ENCODE measurements around the gene ORC4. TPM values are rescaled to one million over a fixed set of nuclear protein-coding genes. Genes with fewer than 3 reads are reported as not detected.

The ORC4 gene
- polyA plus RNA-seq, 3 donors = 30.2 to 34.0 (median 33.1) TPM

DNA sequence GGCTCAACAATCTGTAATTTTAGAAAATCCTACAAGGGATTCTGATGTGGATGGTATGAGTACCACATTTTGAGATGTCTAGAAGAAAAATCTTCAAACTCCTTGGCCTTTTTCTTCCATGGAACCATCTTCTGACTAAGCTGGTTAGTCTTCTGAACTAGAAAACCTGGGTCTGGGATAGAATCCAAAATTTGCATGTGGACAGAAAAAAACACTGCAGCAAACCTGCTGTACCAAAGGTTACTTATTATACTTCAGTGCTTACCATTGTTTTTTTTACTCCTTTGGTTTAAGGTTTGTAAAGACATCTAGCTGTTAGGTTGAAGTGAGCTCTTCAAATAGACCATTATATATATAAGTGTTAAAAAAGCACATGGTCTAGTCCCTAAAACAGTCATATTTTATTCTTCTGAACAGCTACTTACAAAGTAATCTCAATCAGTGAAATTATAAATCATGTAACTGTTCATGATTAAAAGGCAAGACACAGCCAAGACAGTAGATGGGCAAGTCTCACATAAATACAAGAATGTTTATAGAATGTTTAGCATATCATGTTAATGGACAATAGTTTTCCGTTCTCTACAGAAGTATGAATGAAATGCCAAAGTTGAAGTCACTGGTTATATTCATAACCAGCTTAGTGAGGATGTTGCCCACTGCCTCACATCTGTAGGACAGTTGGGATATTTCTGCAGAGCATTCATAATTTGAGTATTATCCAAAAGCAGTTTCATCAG lies 85.5 kb downstream of the ORC4 start:
- Mint-ChIP-seq H3K27ac (no peak overlapping the region), H3K27me3 (ENCODE audit: low read depth in 3 of 3) (no peaks in the 10 kb centered on the region), H3K36me3 (peaks cover 44 to 50% of the 10 kb centered on the region in 2 donors), H3K9me3 (no peaks in the 10 kb centered on the region), H3K4me1 (no peaks in the 10 kb centered on the region), H3K4me3 (no peak overlapping the region)
- Histone ChIP-seq H3K36me3 (replicated peaks in 1 of 2; ENCODE audit: control insufficient read depth in 1 of 2, insufficient read depth in 2 of 2, low read length in 2 of 2) (peaks cover 28 to 69% of the 10 kb centered on the region in 2 donors), H2AFZ (ENCODE audit: insufficient read depth, low read depth, low read length, poor library complexity, severe bottlenecking) (no peak overlapping the region), H3K4me2 (replicated peaks; ENCODE audit: extremely low read depth, low read length, poor library complexity, severe bottlenecking) (no peak overlapping the region), H3K9me3 (replicated peaks in 1 of 2; ENCODE audit: control insufficient read depth in 1 of 2, insufficient read depth in 1 of 2, low read length in 2 of 2) (no peaks in the 10 kb centered on the region), H3K27me3 (ENCODE audit: control insufficient read depth in 2 of 2, insufficient read depth in 2 of 2, low read length in 2 of 2) (no peaks in the 10 kb centered on the region), H3K79me2 (ENCODE audit: insufficient read depth, low read length) (no peaks in the 10 kb centered on the region), H3K27ac (ENCODE audit: low read depth in 1 of 2, low read length in 2 of 2) (no peak overlapping the region), H4K20me1 (ENCODE audit: insufficient read depth, low read length) (no peaks in the 10 kb centered on the region), H3K9ac (ENCODE audit: insufficient read depth, low read length, poor library complexity, severe bottlenecking) (no peak overlapping the region), H3K4me3 (replicated peaks in 1 of 3; ENCODE audit: low read depth in 2 of 3, low read length in 3 of 3) (no peak overlapping the region), H3K4me1 (ENCODE audit: control insufficient read depth in 1 of 2, insufficient read depth in 2 of 2, low read length in 2 of 2) (no peaks in the 10 kb centered on the region)
- TF ChIP-seq, protein P1, sequence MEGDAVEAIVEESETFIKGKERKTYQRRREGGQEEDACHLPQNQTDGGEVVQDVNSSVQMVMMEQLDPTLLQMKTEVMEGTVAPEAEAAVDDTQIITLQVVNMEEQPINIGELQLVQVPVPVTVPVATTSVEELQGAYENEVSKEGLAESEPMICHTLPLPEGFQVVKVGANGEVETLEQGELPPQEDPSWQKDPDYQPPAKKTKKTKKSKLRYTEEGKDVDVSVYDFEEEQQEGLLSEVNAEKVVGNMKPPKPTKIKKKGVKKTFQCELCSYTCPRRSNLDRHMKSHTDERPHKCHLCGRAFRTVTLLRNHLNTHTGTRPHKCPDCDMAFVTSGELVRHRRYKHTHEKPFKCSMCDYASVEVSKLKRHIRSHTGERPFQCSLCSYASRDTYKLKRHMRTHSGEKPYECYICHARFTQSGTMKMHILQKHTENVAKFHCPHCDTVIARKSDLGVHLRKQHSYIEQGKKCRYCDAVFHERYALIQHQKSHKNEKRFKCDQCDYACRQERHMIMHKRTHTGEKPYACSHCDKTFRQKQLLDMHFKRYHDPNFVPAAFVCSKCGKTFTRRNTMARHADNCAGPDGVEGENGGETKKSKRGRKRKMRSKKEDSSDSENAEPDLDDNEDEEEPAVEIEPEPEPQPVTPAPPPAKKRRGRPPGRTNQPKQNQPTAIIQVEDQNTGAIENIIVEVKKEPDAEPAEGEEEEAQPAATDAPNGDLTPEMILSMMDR (IDR thresholded peaks at IDR 0.05) = no peak
- intact Hi-C loops (cut with micrococcal nuclease) = loop anchor here in 1 of 2 donors (10.0 kb wide), 2 partner anchors 580 to 1060 kb away; no protein-coding TSS in a partner anchor
- WGBS (ENCODE audit: insufficient coverage) = no CpG with 5 or more reads among the region's 1 CpG
- no peak for DNase-seq

DNA sequence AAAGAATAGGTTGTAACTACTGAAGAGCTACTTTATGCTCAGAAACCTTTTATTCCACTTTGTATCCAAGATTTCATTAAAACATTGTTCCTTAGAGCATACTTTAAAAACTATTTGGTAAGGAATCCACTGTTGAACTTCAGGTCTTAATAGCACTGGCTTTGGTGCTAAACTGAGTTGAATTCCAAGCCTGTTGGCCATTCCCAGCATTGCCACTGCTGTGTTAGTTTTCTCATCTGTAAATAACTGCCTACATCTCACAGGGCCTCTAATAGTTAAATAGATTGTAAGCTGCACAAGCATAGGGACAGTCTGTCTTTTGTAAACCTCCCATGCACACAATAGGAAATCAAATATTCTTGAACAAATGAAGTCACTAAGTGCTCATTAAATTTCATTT lies 86.6 kb downstream of the ORC4 start:
- Histone ChIP-seq H3K36me3 (replicated peaks in 1 of 2; ENCODE audit: control insufficient read depth in 1 of 2, insufficient read depth in 2 of 2, low read length in 2 of 2) (peaks cover 26 to 73% of the 10 kb centered on the region in 2 donors), H4K20me1 (ENCODE audit: insufficient read depth, low read length) (no peaks in the 10 kb centered on the region), H3K79me2 (ENCODE audit: insufficient read depth, low read length) (no peaks in the 10 kb centered on the region), H3K27ac (ENCODE audit: low read depth in 1 of 2, low read length in 2 of 2) (no peak overlapping the region), H2AFZ (ENCODE audit: insufficient read depth, low read depth, low read length, poor library complexity, severe bottlenecking) (no peak overlapping the region), H3K27me3 (ENCODE audit: control insufficient read depth in 2 of 2, insufficient read depth in 2 of 2, low read length in 2 of 2) (no peaks in the 10 kb centered on the region), H3K9ac (ENCODE audit: insufficient read depth, low read length, poor library complexity, severe bottlenecking) (no peak overlapping the region), H3K4me2 (replicated peaks; ENCODE audit: extremely low read depth, low read length, poor library complexity, severe bottlenecking) (no peak overlapping the region), H3K9me3 (replicated peaks in 1 of 2; ENCODE audit: control insufficient read depth in 1 of 2, insufficient read depth in 1 of 2, low read length in 2 of 2) (no peaks in the 10 kb centered on the region), H3K4me3 (replicated peaks in 1 of 3; ENCODE audit: low read depth in 2 of 3, low read length in 3 of 3) (no peak overlapping the region), H3K4me1 (ENCODE audit: control insufficient read depth in 1 of 2, insufficient read depth in 2 of 2, low read length in 2 of 2) (no peaks in the 10 kb centered on the region)
- Mint-ChIP-seq H3K9me3 (no peaks in the 10 kb centered on the region), H3K36me3 (peaks cover 41 to 46% of the 10 kb centered on the region in 2 donors), H3K27ac (no peak overlapping the region), H3K27me3 (ENCODE audit: low read depth in 3 of 3) (no peaks in the 10 kb centered on the region), H3K4me1 (no peaks in the 10 kb centered on the region), H3K4me3 (no peak overlapping the region)
- TF ChIP-seq, protein P1 (IDR thresholded peaks at IDR 0.05) = no peak
- DNase-seq = no peak
- intact Hi-C loops (cut with micrococcal nuclease) = loop anchor here in 1 of 2 donors (10.0 kb wide), 2 partner anchors 581 to 1061 kb away; no protein-coding TSS in a partner anchor

Data from CD14-positive monocyte (primary cell).